ENCODE data around the gene C10orf53.
A peak's percentile ranks its signal among the peaks of the same experiment; 100 is the strongest.
"Not testable (repeated sequence)": the region's sequence is repeated elsewhere in the genome, so short reads cannot be mapped to it uniquely, and the experiment has no call there.

C10orf53 gene

GRCh38 chr10:49664006-49664841, 15.2 kb upstream of the C10orf53 start:
- Mint-ChIP-seq H3K36me3 (no peaks in the 10 kb centered on the region), H3K27ac (no peak overlapping the region), H3K4me1 (no peaks in the 10 kb centered on the region), H3K9me3 (peaks cover 4% of the 10 kb centered on the region), H3K4me3 (no peak overlapping the region)
- DNase-seq (ENCODE audit: low spot score in 2 of 2) (no peak), ATAC-seq (no peak)

GRCh38 chr10:49664842-49665355, 14.6 kb upstream of the C10orf53 start:
- Mint-ChIP-seq H3K4me1 (no peaks in the 10 kb centered on the region), H3K36me3 (no peaks in the 10 kb centered on the region), H3K4me3 (no peak overlapping the region), H3K9me3 (peaks cover 1% of the 10 kb centered on the region), H3K27ac (no peak overlapping the region)
- ATAC-seq (no peak), DNase-seq (ENCODE audit: low spot score in 2 of 2) (peak in 1 of 2 donors; percentile 22)

DNA sequence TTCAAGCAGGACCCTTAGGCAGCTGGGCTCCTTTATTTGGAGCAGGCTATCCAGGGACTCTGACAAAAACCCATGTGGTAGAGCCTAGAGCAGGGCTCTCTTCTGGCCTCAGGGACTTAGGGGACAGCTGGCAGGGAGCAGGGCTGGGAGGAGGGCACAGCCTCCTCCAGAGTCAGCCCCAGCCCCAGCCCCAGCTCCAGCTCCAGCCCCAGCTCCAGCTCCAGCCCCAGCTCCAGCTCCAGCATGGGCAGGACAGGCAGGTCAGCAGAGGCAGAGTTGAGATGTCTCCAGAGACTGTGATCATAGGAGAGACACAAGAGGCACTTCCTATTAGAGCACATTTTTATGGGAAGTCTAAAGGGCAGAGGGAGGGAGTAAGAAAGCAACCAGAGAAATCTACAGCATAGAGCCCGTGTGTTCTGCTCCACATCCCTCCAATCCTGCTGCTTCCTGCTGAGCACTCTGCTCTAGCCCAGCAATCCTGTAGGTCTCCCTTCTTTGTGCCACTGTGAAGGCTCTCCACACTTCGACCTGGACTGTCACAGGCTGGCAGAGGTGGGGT, 13.3 kb upstream of the C10orf53 start:
- Mint-ChIP-seq H3K9me3 (no peaks in the 10 kb centered on the region), H3K36me3 (no peaks in the 10 kb centered on the region), H3K27ac (no peak overlapping the region), H3K4me3 (no peak overlapping the region), H3K4me1 (no peaks in the 10 kb centered on the region)
- peak in 1 of 2 donors; percentile 7 for DNase-seq (ENCODE audit: low spot score in 2 of 2)
- no peak for ATAC-seq

GRCh38 chr10:49666685-49667084, 12.8 kb upstream of the C10orf53 start:
- Mint-ChIP-seq H3K4me3 (no peak overlapping the region), H3K9me3 (no peaks in the 10 kb centered on the region), H3K36me3 (no peaks in the 10 kb centered on the region), H3K4me1 (no peaks in the 10 kb centered on the region), H3K27ac (no peak overlapping the region)
- ATAC-seq, result no peak
- DNase-seq (ENCODE audit: low spot score in 2 of 2), result peak in 1 of 2 donors; percentile 12

DNA sequence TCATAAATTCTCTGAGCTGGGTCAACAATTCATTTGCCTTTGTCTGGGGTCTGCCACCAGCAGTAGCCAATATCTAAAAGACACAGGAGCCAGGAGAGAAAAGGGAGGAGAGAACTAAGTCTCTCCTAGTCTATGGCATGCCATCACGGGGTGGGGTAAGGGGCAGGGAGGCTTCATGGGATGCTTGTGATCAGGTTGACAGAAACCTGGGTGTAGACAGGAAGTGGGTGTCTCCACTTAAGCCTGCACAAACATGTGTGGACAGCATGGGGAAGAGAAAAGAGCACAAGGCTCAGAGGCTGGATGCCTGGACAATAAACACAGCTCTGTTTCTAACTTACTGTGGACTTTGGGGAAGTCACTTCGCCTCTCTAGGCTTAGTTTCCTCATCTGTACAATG, 11.5 kb upstream of the C10orf53 start:
- ATAC-seq, result no peak
- no peak overlapping the region for H3K27ac Mint-ChIP-seq

DNA sequence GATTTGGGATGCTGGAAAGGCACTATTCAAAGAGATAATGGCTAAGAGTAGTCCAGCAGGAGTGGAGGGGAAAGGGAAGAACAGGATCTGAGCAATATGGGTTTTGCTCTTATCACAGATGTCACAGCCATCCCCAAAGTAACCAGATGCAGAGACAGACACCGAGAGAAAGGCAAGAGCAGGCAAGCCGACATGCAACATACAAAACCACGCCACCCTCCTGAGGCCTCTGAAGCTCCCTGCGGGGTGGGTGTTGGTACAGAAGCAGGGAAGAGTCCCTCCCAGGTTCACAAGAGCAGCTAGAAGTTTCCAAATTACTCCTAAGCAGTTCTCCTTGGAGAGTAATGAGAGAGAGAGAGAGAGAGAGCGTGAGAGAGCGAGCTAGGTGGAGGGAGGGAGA, 10.8 kb upstream of the C10orf53 start:
- Mint-ChIP-seq H3K4me1 (no peaks in the 10 kb centered on the region), H3K36me3 (no peaks in the 10 kb centered on the region), H3K4me3 (no peak overlapping the region), H3K27ac (no peak overlapping the region), H3K9me3 (no peaks in the 10 kb centered on the region)
- DNase-seq (ENCODE audit: low spot score in 2 of 2) (no peak), ATAC-seq (no peak)

More for the DNA sequence above, 11.5 kb upstream of the C10orf53 start:
- Mint-ChIP-seq H3K4me3 (no peak overlapping the region), H3K36me3 (no peaks in the 10 kb centered on the region), H3K4me1 (no peaks in the 10 kb centered on the region), H3K9me3 (no peaks in the 10 kb centered on the region)
- no peak for DNase-seq (ENCODE audit: low spot score in 2 of 2)

GRCh38 chr10:49678827-49679479, 498 bp upstream of the C10orf53 start:
- H3K4me3 Mint-ChIP-seq, result no peak overlapping the region
- H3K4me1 Mint-ChIP-seq, result peaks cover 4% of the 10 kb centered on the region

GRCh38 chr10:49682449-49682848, 3.0 kb downstream of the C10orf53 start:
- not testable (repeated sequence) for H3K4me3 Mint-ChIP-seq; H3K27ac Mint-ChIP-seq; H3K4me1 Mint-ChIP-seq; ATAC-seq; H3K36me3 Mint-ChIP-seq; DNase-seq (ENCODE audit: low spot score in 2 of 2)
- peaks cover 11% of the 10 kb centered on the region for H3K9me3 Mint-ChIP-seq

More at GRCh38 chr10:49678827-49679479, 498 bp upstream of the C10orf53 start:
- no peak for ATAC-seq
- Mint-ChIP-seq H3K9me3 (peaks cover 11% of the 10 kb centered on the region), H3K27ac (no peak overlapping the region), H3K36me3 (no peaks in the 10 kb centered on the region)
- no peak for DNase-seq (ENCODE audit: low spot score in 2 of 2)

DNA sequence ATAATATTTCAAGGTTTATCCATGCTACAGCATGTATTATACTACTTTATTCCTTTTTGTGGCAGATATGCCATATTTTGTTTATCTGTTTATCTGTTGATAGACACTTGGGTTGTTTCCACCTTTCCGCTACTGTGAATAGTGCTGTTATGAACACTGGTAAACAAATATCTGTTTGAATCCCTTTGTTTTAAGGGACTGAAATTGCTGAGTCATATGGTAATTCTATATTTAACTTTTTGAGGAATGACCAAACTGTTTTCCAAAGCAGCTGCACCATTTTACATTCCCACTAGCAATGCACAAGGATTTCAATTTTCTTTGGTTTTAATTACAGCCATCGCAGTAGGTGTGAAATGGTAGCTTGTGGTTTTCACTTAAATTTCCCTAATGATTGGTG, 3.4 kb downstream of the C10orf53 start:
- Mint-ChIP-seq H3K27ac (no peak overlapping the region), H3K36me3 (no peaks in the 10 kb centered on the region), H3K4me3 (no peak overlapping the region), H3K4me1 (peaks cover 4% of the 10 kb centered on the region), H3K9me3 (peaks cover 8% of the 10 kb centered on the region)
- DNase-seq (ENCODE audit: low spot score in 2 of 2) (no peak), ATAC-seq (no peak)

DNA sequence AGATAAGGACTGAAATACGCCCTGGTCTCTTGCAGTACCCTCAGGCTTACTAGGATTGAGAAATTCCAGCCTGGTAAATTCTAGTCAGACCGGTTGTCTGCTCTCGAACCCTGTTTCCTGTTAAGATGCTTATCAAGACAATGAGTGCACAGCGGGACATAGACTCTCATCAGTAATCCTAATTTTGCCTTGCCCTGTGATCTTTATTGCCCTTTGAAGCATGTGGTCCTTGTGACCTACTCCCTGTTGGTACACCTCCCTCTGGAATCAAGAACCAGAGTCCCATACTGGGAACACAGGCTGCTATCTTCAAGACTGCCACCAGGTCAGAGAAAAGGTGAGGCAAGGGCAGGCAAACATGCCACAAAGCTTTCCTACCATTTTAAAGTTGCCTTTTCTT, 7.2 kb downstream of the C10orf53 start:
- Mint-ChIP-seq H3K27ac (no peak overlapping the region), H3K9me3 (peaks cover 2% of the 10 kb centered on the region)
- ATAC-seq, result no peak

DNA sequence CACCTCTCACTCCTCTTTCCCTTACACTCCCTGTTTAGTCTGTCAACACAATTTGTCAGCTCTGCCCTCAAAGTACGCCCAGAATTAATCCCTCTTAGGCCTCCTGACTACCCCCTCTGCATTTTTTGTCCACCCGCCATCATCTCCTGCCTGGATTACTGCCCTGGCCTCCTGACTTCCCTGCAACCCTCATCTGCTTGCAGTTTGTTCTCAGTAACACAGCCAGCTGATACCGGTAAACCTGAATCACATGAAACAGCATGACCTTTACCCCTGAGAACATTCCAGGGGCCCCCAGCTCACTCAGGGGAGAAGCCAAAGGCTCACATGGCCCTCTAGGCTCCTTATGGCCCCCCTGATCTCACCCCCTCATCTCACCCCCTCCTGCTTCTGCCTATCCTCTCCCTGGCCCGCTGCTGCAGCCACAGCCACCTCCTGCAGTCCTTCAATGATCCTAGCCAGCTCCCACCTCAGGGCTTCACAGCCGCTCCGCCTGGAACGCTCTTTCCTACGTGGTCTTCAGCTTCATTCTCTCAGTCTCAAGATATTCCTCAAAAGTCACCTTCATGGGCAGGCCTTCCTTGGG, 8.9 kb downstream of the C10orf53 start:
- H3K9me3 Mint-ChIP-seq, result peaks cover 2% of the 10 kb centered on the region
- no peaks in the 10 kb centered on the region for H3K36me3 Mint-ChIP-seq
- H3K4me1 Mint-ChIP-seq, result no peaks in the 10 kb centered on the region
- H3K27ac Mint-ChIP-seq, result no peak overlapping the region
- peak in 1 of 2 donors; percentile 18 for DNase-seq (ENCODE audit: low spot score in 2 of 2)
- H3K4me3 Mint-ChIP-seq, result no peak overlapping the region
- no peak for ATAC-seq

More for the DNA sequence above, 7.2 kb downstream of the C10orf53 start:
- Mint-ChIP-seq H3K36me3 (no peaks in the 10 kb centered on the region), H3K4me3 (no peak overlapping the region), H3K4me1 (no peaks in the 10 kb centered on the region)
- no peak for DNase-seq (ENCODE audit: low spot score in 2 of 2)

- DNase-seq (ENCODE audit: low spot score in 2 of 2), result no peak
- no peak for ATAC-seq
- Mint-ChIP-seq H3K27ac (no peak overlapping the region), H3K9me3 (peaks cover 2% of the 10 kb centered on the region), H3K36me3 (no peaks in the 10 kb centered on the region), H3K4me3 (no peak overlapping the region), H3K4me1 (no peaks in the 10 kb centered on the region)
Observed at GRCh38 chr10:49688920-49689319, 9.5 kb downstream of the C10orf53 start.

GRCh38 chr10:49689882-49690510, 10.5 kb downstream of the C10orf53 start:
- Mint-ChIP-seq H3K27ac (no peak overlapping the region), H3K36me3 (no peaks in the 10 kb centered on the region), H3K4me3 (no peak overlapping the region), H3K9me3 (peaks cover 2% of the 10 kb centered on the region), H3K4me1 (no peaks in the 10 kb centered on the region)
- ATAC-seq (no peak), DNase-seq (ENCODE audit: low spot score in 2 of 2) (no peak)

- Mint-ChIP-seq H3K9me3 (peaks cover 2% of the 10 kb centered on the region), H3K4me1 (no peaks in the 10 kb centered on the region), H3K4me3 (no peak overlapping the region), H3K36me3 (no peaks in the 10 kb centered on the region), H3K27ac (no peak overlapping the region)
- ATAC-seq (peak; percentile 21), DNase-seq (ENCODE audit: low spot score in 2 of 2) (no peak)
Observed at GRCh38 chr10:49690698-49691356, 11.4 kb downstream of the C10orf53 start.

Data from stimulated activated effector memory CD8-positive, alpha-beta T cell treated with anti-CD3 and anti-CD28 coated beads, Interleukin-12 subunit alpha, Interleukin-12 subunit beta, amount 100 ng/mL, for 72 hours (primary cell).